Upper lobe of right lung (tissue), 1 donor: ENCODE measurements around the gene C8A. TPM values are rescaled to one million over a fixed set of nuclear protein-coding genes. Genes with fewer than 3 reads are reported as not detected.
A peak's percentile ranks its signal among the peaks of the same experiment; 100 is the strongest.

Experiments
- ATAC-seq: fragments of 200-7000 bp; cut with Tn5 transposase; one replicate; pipeline ENCODE4 v1.9.1; 2020; ENCODE audit warnings: mild to moderate bottlenecking, moderate library complexity
- DNase-seq: peaks from one replicate; pipeline ENCODE4 v3.0.0-alpha.2; 2020
- H3K27ac ChIP-seq: fragments of 200-600 bp; one replicate; pipeline ENCODE4 v1.8.0; 2022
- H3K27me3 ChIP-seq: fragments of 200-600 bp; one replicate; pipeline ENCODE4 v1.8.0; 2022; ENCODE audit warnings: mild to moderate bottlenecking
- H3K36me3 ChIP-seq: fragments of 200-600 bp; one replicate; pipeline ENCODE4 v1.8.0; 2022
- H3K4me1 ChIP-seq: fragments of 200-600 bp; one replicate; pipeline ENCODE4 v1.8.0; 2022
- H3K4me3 ChIP-seq: fragments of 200-600 bp; one replicate; pipeline ENCODE4 v1.8.0; 2022; ENCODE audit warnings: mild to moderate bottlenecking
- H3K9me3 ChIP-seq: fragments of 200-600 bp; one replicate; pipeline ENCODE4 v1.8.0; 2022
- CTCF ChIP-seq: fragments of 200-600 bp; IDR thresholded peaks from one replicate; pipeline ENCODE4 v1.8.0; 2022; ENCODE audit warnings: antibody characterized with exemption
- intact Hi-C: fragments of 100-400 bp; cut with DNase I; formaldehyde crosslinking; loops from one replicate; pipeline ENCODE4 v1.11.0; 2022
- long read RNA-seq: library from polyadenylated mRNA; unstranded; transcript quantifications from one replicate; pipeline ENCODE4 v2.0.0, GENCODE V29; 2021
- total RNA-seq: library from RNA; stranded (reverse); fragmentation: NEBNext Ultra II Directional; extraction: Animal tissue kit (Norgen Biotek cat#: 25700); gene quantifications from one replicate; pipeline ENCODE4 v1.2.1, GENCODE V29; 2021
- donor health status: DM: no; HTN: yes; CAD: no; lungs with severe emphysema.

C8A gene
- total RNA-seq = not detected
- long read RNA-seq = 0 reads

- no peaks in the 10 kb centered on the region for H3K4me1 ChIP-seq
- DNase-seq (no peak), ATAC-seq (no peak)
- H3K9me3 ChIP-seq = no peaks in the 10 kb centered on the region
- no peak for TF ChIP-seq CTCF
- H3K4me3 ChIP-seq = no peak within 1 kb of the TSS
- H3K27ac ChIP-seq = no peak within 1 kb of the TSS
- intact Hi-C loops = no loop called here
- H3K36me3 ChIP-seq = no peaks in the 10 kb centered on the region
- H3K27me3 ChIP-seq = no peaks in the 10 kb centered on the region
These were observed at the start of gene C8A for GRCh38 chr1:56854521-56855099. Gene C8A, plus strand, starts transcription at chr1:56854797. Its CDS starts 105 bp downstream, at chr1:56854902.

- ATAC-seq (no peak), DNase-seq (no peak)
- Histone ChIP-seq H3K27me3 (no peaks in the 10 kb centered on the region), H3K27ac (no peak overlapping the region), H3K4me3 (no peak overlapping the region), H3K36me3 (no peaks in the 10 kb centered on the region), H3K9me3 (no peaks in the 10 kb centered on the region), H3K4me1 (no peaks in the 10 kb centered on the region)
- no peak for TF ChIP-seq CTCF
- intact Hi-C loops = no loop called here
These were observed 47.8 kb upstream of the C8A start for GRCh38 chr1:56806804-56807203.

- intact Hi-C loops = no loop called here
- no peak for ATAC-seq
These were observed 46.2 kb upstream of the C8A start for GRCh38 chr1:56808410-56808809.

GRCh38 chr1:56811331-56811730 is 43.3 kb upstream of the C8A start:
- intact Hi-C loops = no loop called here
- Histone ChIP-seq H3K36me3 (no peaks in the 10 kb centered on the region), H3K27me3 (no peaks in the 10 kb centered on the region), H3K27ac (no peak overlapping the region), H3K4me3 (no peak overlapping the region), H3K4me1 (no peaks in the 10 kb centered on the region), H3K9me3 (no peaks in the 10 kb centered on the region)
- no peak for TF ChIP-seq CTCF
- ATAC-seq = peak; percentile 79
- DNase-seq = no peak

More at GRCh38 chr1:56808410-56808809, 46.2 kb upstream of the C8A start:
- Histone ChIP-seq H3K9me3 (no peaks in the 10 kb centered on the region), H3K4me3 (no peak overlapping the region), H3K27me3 (no peaks in the 10 kb centered on the region), H3K27ac (no peak overlapping the region), H3K4me1 (no peaks in the 10 kb centered on the region), H3K36me3 (no peaks in the 10 kb centered on the region)
- no peak for DNase-seq
- no peak for TF ChIP-seq CTCF

GRCh38 chr1:56814205-56814604 is 40.4 kb upstream of the C8A start:
- no peaks in the 10 kb centered on the region for H3K4me1 ChIP-seq
- H3K36me3 ChIP-seq = no peaks in the 10 kb centered on the region
- peaks cover 4% of the 10 kb centered on the region for H3K27me3 ChIP-seq
- no peak overlapping the region for H3K27ac ChIP-seq
- no peak for TF ChIP-seq CTCF
- intact Hi-C loops = no loop called here
- no peaks in the 10 kb centered on the region for H3K9me3 ChIP-seq
- ATAC-seq (no peak), DNase-seq (no peak)
- no peak overlapping the region for H3K4me3 ChIP-seq

- ATAC-seq (no peak), DNase-seq (no peak)
- H3K36me3 ChIP-seq = no peaks in the 10 kb centered on the region
- no peaks in the 10 kb centered on the region for H3K9me3 ChIP-seq
- TF ChIP-seq CTCF = no peak
- H3K4me3 ChIP-seq = no peak overlapping the region
- H3K27me3 ChIP-seq = peaks cover 4% of the 10 kb centered on the region
- no peaks in the 10 kb centered on the region for H3K4me1 ChIP-seq
- H3K27ac ChIP-seq = no peak overlapping the region
- intact Hi-C loops = no loop called here
These were observed 38.3 kb upstream of the C8A start for GRCh38 chr1:56816264-56816663.
